CD8-positive, alpha-beta memory T cell (primary cell): ENCODE results near the gene MAB21L4. TPM values are rescaled to one million over a fixed set of nuclear protein-coding genes. Genes with fewer than 3 reads are reported as not detected.
A peak's percentile ranks its signal among the peaks of the same experiment; 100 is the strongest.

Experiments used
- CTCF ChIA-PET: fragments of 350-600 bp; sonication (Branson Sonifier 250); formaldehyde crosslinking; loops from one replicate; lab custom pipeline; 2021; ENCODE audit warnings: antibody characterized with exemption; lab: Charles Lee
- POLR2A ChIA-PET: fragments of 350-600 bp; sonication (Branson Sonifier 250); formaldehyde crosslinking; loops from one replicate; lab custom pipeline; 2021; ENCODE audit warnings: antibody characterized with exemption; lab: Charles Lee
- DNase-seq, 5 donors: peaks; one replicate each; pipeline versions ENCODE4 v3.0.0 to v3.0.0-alpha.2; 2020 to 2022; ENCODE audit warnings: mixed read lengths in 1 of 5
- H3K27ac ChIP-seq: one replicate; pipeline ENCODE4 v1.7.0; 2013; ENCODE audit warnings: low read depth, mild to moderate bottlenecking, low read length, moderate library complexity
- H3K27me3 ChIP-seq: 2 replicates; pipeline ENCODE4 v1.7.0; 2013; ENCODE audit warnings: low read length, mild to moderate bottlenecking; ENCODE audit not compliant: insufficient read depth, poor library complexity, severe bottlenecking
- H3K36me3 ChIP-seq: 2 replicates; pipeline ENCODE4 v1.7.0; 2013; ENCODE audit warnings: mild to moderate bottlenecking, low read length, moderate library complexity; ENCODE audit not compliant: insufficient read depth
- H3K4me1 ChIP-seq: 2 replicates; pipeline ENCODE4 v1.7.0; 2013; ENCODE audit warnings: mild to moderate bottlenecking, low read length, moderate library complexity; ENCODE audit not compliant: insufficient read depth
- H3K4me3 ChIP-seq: 2 replicates; pipeline ENCODE4 v1.7.0; 2013; ENCODE audit warnings: mild to moderate bottlenecking, low read length
- H3K9me3 ChIP-seq: 2 replicates; pipeline ENCODE4 v1.7.0; 2013; ENCODE audit warnings: mild to moderate bottlenecking, low read length
- H3K27ac Mint-ChIP-seq, 8 donors: one replicate each; pipeline ENCODE4 v1.8.0; 2020 to 2021; ENCODE audit warnings: mixed read lengths in 8 of 8, mild to moderate bottlenecking in 6 of 8, inconsistent platforms in 3 of 8, moderate library complexity in 3 of 8
- H3K27me3 Mint-ChIP-seq, 2 donors: one replicate each; pipeline ENCODE4 v1.8.0; 2020 to 2021; ENCODE audit warnings: mixed read lengths in 2 of 2, mild to moderate bottlenecking in 1 of 2, moderate library complexity in 1 of 2
- H3K36me3 Mint-ChIP-seq, 3 donors: one replicate each; pipeline ENCODE4 v1.8.0; 2020 to 2021; ENCODE audit warnings: mixed read lengths in 3 of 3, inconsistent platforms in 1 of 3, mild to moderate bottlenecking in 1 of 3
- H3K4me1 Mint-ChIP-seq, 3 donors: one replicate each; pipeline ENCODE4 v1.8.0; 2020 to 2021; ENCODE audit warnings: mixed read lengths in 3 of 3, inconsistent platforms in 1 of 3, mild to moderate bottlenecking in 1 of 3
- H3K4me3 Mint-ChIP-seq, 7 donors: one replicate each; pipeline ENCODE4 v1.8.0; 2020 to 2021; ENCODE audit warnings: mixed read lengths in 7 of 7, mild to moderate bottlenecking in 6 of 7, moderate library complexity in 4 of 7, inconsistent platforms in 2 of 7
- H3K9me3 Mint-ChIP-seq, 5 donors: one replicate each; pipeline ENCODE4 v1.8.0; 2020 to 2022; ENCODE audit warnings: mixed read lengths in 5 of 5, mild to moderate bottlenecking in 3 of 5, moderate library complexity in 2 of 5, inconsistent platforms in 1 of 5
- polyA plus RNA-seq: library from polyadenylated mRNA; unstranded; fragments of 300-500 nt; fragmentation: Illumina TruSeq; gene quantifications from one replicate; pipeline ENCODE4 v1.2.3, GENCODE V29; 2021
- total RNA-seq, 2 experiments: library from RNA; stranded (reverse); gene quantifications; one replicate each; pipeline ENCODE4 v1.2.3, GENCODE V29; 2021

MAB21L4 gene
- total and polyA plus RNA-seq, 3 experiments from 2014 or later, result not detected

DNA sequence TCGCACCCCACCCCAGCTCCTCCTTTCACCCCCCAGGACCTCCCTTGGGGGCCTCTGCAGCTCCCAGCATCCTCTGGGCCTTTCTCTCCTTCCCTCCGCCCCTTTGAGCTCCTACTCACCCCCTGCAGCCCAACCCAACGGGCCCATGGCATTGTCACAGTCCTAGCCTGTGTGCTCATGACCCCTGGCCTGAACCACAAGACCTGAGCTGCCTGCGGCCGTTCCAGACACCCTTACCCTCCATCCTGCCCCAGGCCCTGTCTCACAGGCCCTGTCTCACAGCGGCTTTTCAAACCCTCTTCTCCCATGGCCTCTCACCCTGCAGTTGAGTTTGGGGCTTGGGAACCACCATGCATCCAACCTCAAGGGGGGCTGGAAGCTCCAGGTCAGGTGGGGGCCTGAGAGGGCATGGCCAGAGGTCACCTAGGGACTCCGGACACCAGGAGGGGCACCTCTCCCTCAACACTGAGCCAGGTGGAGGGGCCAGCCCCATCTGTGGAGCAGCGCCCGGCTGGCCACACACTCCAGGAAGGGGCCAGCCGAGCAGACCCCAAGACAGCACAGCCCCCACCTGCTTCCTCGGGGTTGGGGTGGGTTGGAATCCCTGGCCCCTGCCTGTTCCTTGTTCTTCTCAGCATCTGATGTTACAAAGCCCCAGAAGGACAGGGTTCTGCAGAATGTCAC, 6.9 kb downstream of the MAB21L4 start:
- ChIA-PET CTCF (no interaction called here), POLR2A (no interaction called here)
- H3K9me3 Mint-ChIP-seq, result no peaks in the 10 kb centered on the region
- no peaks in the 10 kb centered on the region for H3K4me1 ChIP-seq
- peaks cover 0 to 8% of the 10 kb centered on the region in 2 donors for H3K27me3 Mint-ChIP-seq
- no peak overlapping the region for H3K27ac Mint-ChIP-seq
- no peaks in the 10 kb centered on the region for H3K4me1 Mint-ChIP-seq
- H3K36me3 ChIP-seq, result no peaks in the 10 kb centered on the region
- H3K36me3 Mint-ChIP-seq, result no peaks in the 10 kb centered on the region
- H3K27me3 ChIP-seq, result no peaks in the 10 kb centered on the region
- no peak overlapping the region for H3K4me3 Mint-ChIP-seq
- no peaks in the 10 kb centered on the region for H3K9me3 ChIP-seq
- H3K4me3 ChIP-seq, result no peak overlapping the region
- no peak for DNase-seq
- H3K27ac ChIP-seq, result no peak overlapping the region

DNA sequence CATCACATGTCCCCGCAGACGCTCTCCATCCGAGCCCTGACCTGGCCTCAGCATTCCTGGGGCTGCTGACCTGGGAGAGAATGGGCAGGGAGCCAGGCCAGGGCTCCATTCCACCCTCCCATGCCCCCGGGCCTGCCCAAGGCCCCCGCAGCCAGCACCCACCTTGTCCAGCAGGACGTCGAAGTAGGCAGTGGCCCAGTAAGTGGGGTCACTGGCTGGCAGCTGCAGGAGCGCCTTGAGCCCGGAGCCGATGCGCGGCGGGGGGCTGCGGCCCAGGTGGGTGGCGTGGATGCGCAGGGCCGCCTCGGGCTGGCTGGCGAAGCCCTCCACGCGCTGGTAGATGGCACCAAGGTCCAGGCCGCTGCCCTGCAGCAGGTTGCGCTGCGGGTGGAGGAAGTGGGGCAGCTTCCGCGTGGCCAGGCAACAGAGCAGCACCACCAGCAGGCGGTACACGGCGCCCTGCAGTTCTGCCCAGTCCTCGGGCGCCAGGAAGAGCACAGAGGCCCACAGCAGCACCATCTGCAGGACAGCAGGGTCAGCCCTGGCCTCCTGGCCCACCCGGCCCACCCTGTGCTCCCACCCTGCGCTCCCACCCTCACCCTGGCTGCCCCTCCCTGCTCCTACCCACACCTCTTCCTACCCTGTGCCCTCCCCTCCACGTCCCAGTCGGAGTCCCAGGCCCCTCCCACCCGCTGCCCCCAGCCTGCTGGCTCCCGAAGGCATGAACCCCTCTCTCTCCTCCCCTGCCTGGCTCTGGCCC, 7.6 kb downstream of the MAB21L4 start:
- CTCF ChIA-PET, result no interaction called here

GRCh38 chr2:240887631-240888030, 8.3 kb downstream of the MAB21L4 start:
- Histone ChIP-seq H3K27me3 (no peaks in the 10 kb centered on the region), H3K4me1 (no peaks in the 10 kb centered on the region), H3K36me3 (no peaks in the 10 kb centered on the region), H3K27ac (no peak overlapping the region), H3K9me3 (no peaks in the 10 kb centered on the region), H3K4me3 (no peak overlapping the region)
- CTCF ChIA-PET, result no interaction called here
- peaks cover 0 to 8% of the 10 kb centered on the region in 2 donors for H3K27me3 Mint-ChIP-seq
- no peaks in the 10 kb centered on the region for H3K9me3 Mint-ChIP-seq
- DNase-seq, result no peak
- H3K4me3 Mint-ChIP-seq, result no peak overlapping the region
- no peak overlapping the region for H3K27ac Mint-ChIP-seq
- no peaks in the 10 kb centered on the region for H3K4me1 Mint-ChIP-seq
- POLR2A ChIA-PET, result no interaction called here
- no peaks in the 10 kb centered on the region for H3K36me3 Mint-ChIP-seq

More for the DNA sequence above, 7.6 kb downstream of the MAB21L4 start:
- Mint-ChIP-seq H3K4me1 (no peaks in the 10 kb centered on the region), H3K4me3 (no peak overlapping the region), H3K36me3 (no peaks in the 10 kb centered on the region), H3K27ac (no peak overlapping the region), H3K9me3 (no peaks in the 10 kb centered on the region), H3K27me3 (peaks cover 0 to 8% of the 10 kb centered on the region in 2 donors)
- Histone ChIP-seq H3K4me1 (no peaks in the 10 kb centered on the region), H3K27me3 (no peaks in the 10 kb centered on the region), H3K27ac (no peak overlapping the region), H3K4me3 (no peak overlapping the region), H3K9me3 (no peaks in the 10 kb centered on the region), H3K36me3 (no peaks in the 10 kb centered on the region)
- no peak for DNase-seq
- POLR2A ChIA-PET, result no interaction called here

- no peaks in the 10 kb centered on the region for H3K27me3 ChIP-seq
- Mint-ChIP-seq H3K27ac (no peak overlapping the region), H3K36me3 (no peaks in the 10 kb centered on the region), H3K4me3 (no peak overlapping the region), H3K4me1 (no peaks in the 10 kb centered on the region), H3K27me3 (peaks cover 0 to 8% of the 10 kb centered on the region in 2 donors), H3K9me3 (no peaks in the 10 kb centered on the region)
- no peaks in the 10 kb centered on the region for H3K4me1 ChIP-seq
- H3K36me3 ChIP-seq, result no peaks in the 10 kb centered on the region
- no peak overlapping the region for H3K27ac ChIP-seq
- no peak overlapping the region for H3K4me3 ChIP-seq
- no peaks in the 10 kb centered on the region for H3K9me3 ChIP-seq
- ChIA-PET CTCF (no interaction called here), POLR2A (no interaction called here)
- no peak for DNase-seq
Observed at GRCh38 chr2:240886678-240887609, 9.0 kb downstream of the MAB21L4 start.

GRCh38 chr2:240886023-240886565, 9.9 kb downstream of the MAB21L4 start:
- Mint-ChIP-seq H3K36me3 (no peaks in the 10 kb centered on the region), H3K27me3 (peaks cover 0 to 8% of the 10 kb centered on the region in 2 donors), H3K27ac (no peak overlapping the region), H3K4me1 (no peaks in the 10 kb centered on the region), H3K4me3 (no peak overlapping the region), H3K9me3 (no peaks in the 10 kb centered on the region)
- peak in 1 of 5 donors; percentile 8 for DNase-seq
- Histone ChIP-seq H3K27ac (no peak overlapping the region), H3K27me3 (no peaks in the 10 kb centered on the region), H3K4me3 (no peak overlapping the region), H3K36me3 (no peaks in the 10 kb centered on the region), H3K4me1 (no peaks in the 10 kb centered on the region), H3K9me3 (no peaks in the 10 kb centered on the region)
- ChIA-PET POLR2A (no interaction called here), CTCF (no interaction called here)

- H3K36me3 ChIP-seq, result no peaks in the 10 kb centered on the region
- H3K4me1 ChIP-seq, result no peaks in the 10 kb centered on the region
- H3K27me3 ChIP-seq, result no peaks in the 10 kb centered on the region
- Mint-ChIP-seq H3K4me3 (no peak overlapping the region), H3K4me1 (no peaks in the 10 kb centered on the region), H3K27ac (no peak overlapping the region), H3K9me3 (no peaks in the 10 kb centered on the region), H3K36me3 (no peaks in the 10 kb centered on the region), H3K27me3 (peaks cover 0 to 8% of the 10 kb centered on the region in 2 donors)
- ChIA-PET CTCF (no interaction called here), POLR2A (no interaction called here)
- H3K4me3 ChIP-seq, result no peak overlapping the region
- peak in 1 of 5 donors; percentile 35 for DNase-seq
- no peak overlapping the region for H3K27ac ChIP-seq
- no peaks in the 10 kb centered on the region for H3K9me3 ChIP-seq
Observed at GRCh38 chr2:240885566-240885965, 10.4 kb downstream of the MAB21L4 start.

DNA sequence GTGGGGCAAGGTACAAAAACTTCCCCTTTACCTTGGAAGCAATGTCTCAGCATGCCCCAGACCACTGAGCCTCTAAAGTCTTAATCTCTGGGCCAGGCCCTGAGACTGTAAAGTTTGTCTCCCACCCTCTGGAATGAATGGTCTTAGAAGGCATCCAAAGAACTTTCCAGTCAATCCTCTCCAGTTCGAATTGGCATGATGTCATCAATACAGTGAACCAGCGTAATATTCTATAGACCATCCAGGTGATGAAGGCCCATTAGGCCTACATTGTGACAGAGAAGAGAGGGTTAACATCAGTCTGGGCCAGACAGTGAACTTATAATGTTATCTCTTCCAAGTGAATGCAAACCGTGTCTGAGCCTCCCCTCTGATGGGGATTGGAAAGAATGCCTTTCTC, 11.2 kb downstream of the MAB21L4 start:
- no peaks in the 10 kb centered on the region for H3K4me1 ChIP-seq
- ChIA-PET POLR2A (no interaction called here), CTCF (no interaction called here)
- no peak overlapping the region for H3K4me3 ChIP-seq
- no peaks in the 10 kb centered on the region for H3K9me3 ChIP-seq
- H3K36me3 ChIP-seq, result no peaks in the 10 kb centered on the region
- DNase-seq, result no peak
- Mint-ChIP-seq H3K36me3 (no peaks in the 10 kb centered on the region), H3K27ac (no peak overlapping the region), H3K27me3 (peaks cover 0 to 8% of the 10 kb centered on the region in 2 donors), H3K4me3 (no peak overlapping the region), H3K4me1 (no peaks in the 10 kb centered on the region), H3K9me3 (no peaks in the 10 kb centered on the region)
- H3K27me3 ChIP-seq, result no peaks in the 10 kb centered on the region
- H3K27ac ChIP-seq, result no peak overlapping the region
